Hematopoietic multipotent progenitor cell treated with erythropoietin and hydrocortisone succinate and interleukin-3 and kit ligand, for 4 days (in vitro differentiated cells): ENCODE data around the gene PTGIR.

ENCODE experiments used
- DNase-seq: peaks from one replicate; pipeline ENCODE4 v3.0.0-alpha.2; 2015

Gene PTGIR, protein sequence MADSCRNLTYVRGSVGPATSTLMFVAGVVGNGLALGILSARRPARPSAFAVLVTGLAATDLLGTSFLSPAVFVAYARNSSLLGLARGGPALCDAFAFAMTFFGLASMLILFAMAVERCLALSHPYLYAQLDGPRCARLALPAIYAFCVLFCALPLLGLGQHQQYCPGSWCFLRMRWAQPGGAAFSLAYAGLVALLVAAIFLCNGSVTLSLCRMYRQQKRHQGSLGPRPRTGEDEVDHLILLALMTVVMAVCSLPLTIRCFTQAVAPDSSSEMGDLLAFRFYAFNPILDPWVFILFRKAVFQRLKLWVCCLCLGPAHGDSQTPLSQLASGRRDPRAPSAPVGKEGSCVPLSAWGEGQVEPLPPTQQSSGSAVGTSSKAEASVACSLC

GRCh38 chr19:46624958-46625661 is at the start of gene PTGIR:
Gene PTGIR (minus strand): TSS chr19:46625089. CDS start chr19:46624225, 864 bp downstream.
- peak; percentile 73 for DNase-seq

- no peak for DNase-seq
Observed at GRCh38 chr19:46670813-46671212, 45.9 kb upstream of the PTGIR start.

DNA sequence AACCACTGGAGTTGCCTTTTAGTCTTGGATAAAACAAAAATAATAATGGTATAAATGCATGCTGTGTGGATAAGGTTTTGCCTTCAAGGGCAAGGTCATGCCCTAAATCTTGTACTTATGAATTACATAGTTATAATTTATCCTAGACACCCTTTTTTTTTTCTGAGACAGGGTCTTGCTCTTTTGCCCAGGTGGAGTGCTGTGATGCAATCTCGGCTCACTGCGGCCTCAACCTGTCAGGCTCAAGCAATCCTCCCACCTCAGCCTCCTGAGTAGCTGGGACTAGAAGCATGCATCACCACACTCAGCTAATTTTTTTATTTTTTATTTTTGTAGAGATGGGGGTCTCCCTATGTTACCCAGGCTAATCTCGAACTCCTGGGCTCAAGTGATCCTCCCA is 43.8 kb upstream of the PTGIR start:
- no peak for DNase-seq

DNA sequence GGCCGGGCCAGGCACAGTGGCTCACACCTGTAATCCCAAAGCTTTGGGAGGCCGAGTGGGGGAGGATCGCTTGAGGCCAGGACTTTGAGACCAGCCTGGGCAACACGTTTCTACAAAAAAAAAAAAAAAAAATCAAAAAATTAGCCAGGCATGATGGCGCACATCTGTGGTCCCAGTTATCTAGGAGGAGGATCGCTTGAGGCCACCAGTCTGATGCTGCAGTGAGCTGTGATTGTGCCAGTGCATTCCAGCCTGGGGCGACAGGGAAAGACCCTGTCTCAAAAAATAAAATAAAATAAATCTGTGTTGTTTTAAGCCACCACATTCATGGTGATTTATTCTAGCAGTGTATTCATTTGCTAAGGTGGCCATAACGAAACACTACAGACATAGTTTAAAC is 40.2 kb upstream of the PTGIR start:
- DNase-seq: no peak

GRCh38 chr19:46661735-46662592 is 37.1 kb upstream of the PTGIR start:
- peak; percentile 94 for DNase-seq

DNA sequence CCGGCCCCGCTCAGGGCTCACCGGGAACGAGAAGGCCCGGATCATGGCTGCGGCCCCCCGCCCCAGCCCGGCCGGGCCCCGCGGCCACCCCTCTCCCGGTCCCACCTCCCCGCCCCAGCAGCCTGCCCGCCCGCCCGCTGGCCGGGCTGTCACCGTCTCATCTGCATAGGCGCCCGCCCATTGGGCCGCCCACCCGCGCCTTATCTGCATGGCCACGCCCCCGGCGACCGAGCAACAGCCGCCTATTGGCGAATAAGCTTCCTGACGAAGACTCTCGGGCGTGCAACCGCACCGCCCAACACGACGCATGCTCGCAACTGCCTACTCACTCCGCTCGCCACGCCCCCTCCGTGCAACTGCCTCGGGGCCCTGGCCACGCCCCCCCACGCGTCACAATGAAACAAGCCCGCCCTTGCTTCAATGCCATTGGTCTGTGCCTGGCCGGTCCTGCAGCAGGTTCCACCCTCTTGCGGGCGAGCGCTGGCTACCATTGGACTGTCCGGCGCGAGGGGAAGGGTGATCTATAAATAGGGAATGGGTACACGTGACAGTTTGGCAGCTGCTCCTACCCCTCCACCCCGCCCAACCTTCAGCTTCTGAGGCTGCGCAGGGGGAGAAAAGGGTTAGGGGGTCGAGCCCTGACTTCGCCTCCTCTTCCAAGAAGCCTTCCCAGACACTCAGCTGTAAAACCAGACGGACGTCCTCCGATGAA is 36.3 kb upstream of the PTGIR start, which contains the start of gene DACT3:
TSS of gene DACT3 (minus strand) at position 163 of the 712 bp plus-strand sequence. CDS start at position 45, 118 bp downstream.
- peak; percentile 100 for DNase-seq

- DNase-seq: no peak
Observed at GRCh38 chr19:46660551-46661019, 35.7 kb upstream of the PTGIR start.

- no peak for DNase-seq
Observed at GRCh38 chr19:46660008-46660517, 35.2 kb upstream of the PTGIR start.

GRCh38 chr19:46659151-46660007 is 34.5 kb upstream of the PTGIR start:
- peak; percentile 51 for DNase-seq

GRCh38 chr19:46656541-46656940 is 31.7 kb upstream of the PTGIR start:
- no peak for DNase-seq

DNA sequence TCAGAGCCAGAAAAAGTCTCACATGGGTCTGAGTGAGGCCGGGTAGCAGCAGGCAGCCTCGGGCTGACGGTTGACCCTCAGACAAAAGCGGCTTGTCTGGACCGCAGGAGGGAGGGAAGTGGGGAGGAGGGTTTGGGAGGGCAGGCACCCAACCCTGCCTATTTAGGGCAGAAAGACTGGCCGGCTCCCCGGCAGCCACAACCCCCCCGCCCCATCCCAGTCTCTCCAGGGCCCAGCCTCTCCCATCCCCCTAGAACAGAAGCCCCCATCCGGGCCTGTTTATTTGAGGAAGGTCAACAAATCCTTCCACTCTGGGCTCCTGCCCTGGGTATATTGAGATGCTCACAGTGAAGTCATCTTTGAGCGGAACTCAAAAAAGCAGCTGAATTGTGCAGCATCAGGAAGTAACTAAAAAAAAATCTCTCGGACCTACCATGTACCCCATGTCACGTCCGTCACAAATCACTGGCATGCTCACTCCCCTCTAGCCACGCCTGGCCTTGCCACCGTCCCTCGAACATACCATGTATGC is 29.8 kb upstream of the PTGIR start:
- DNase-seq: no peak

DNA sequence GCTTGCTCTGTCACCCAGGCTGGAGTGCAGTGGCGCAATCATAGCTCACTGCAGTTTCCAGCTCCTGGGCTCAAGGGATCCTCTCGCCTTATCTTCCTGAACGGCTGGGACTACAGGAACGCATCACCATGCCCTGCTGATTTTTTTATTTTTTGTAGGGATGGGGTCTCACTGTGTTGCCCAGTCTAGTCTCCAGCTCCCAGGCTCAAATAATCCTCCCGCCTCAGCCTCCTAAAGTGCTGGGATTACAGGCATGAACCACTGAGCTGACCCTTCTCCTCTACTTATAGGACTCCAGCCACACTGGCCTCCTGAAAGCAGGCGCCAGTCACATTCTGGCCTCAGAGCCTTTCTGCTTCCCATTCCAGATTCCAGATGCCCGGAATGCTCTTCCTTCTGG is 25.6 kb upstream of the PTGIR start:
- DNase-seq: no peak

GRCh38 chr19:46648961-46649960 is 24.4 kb upstream of the PTGIR start:
- no peak for DNase-seq

DNA sequence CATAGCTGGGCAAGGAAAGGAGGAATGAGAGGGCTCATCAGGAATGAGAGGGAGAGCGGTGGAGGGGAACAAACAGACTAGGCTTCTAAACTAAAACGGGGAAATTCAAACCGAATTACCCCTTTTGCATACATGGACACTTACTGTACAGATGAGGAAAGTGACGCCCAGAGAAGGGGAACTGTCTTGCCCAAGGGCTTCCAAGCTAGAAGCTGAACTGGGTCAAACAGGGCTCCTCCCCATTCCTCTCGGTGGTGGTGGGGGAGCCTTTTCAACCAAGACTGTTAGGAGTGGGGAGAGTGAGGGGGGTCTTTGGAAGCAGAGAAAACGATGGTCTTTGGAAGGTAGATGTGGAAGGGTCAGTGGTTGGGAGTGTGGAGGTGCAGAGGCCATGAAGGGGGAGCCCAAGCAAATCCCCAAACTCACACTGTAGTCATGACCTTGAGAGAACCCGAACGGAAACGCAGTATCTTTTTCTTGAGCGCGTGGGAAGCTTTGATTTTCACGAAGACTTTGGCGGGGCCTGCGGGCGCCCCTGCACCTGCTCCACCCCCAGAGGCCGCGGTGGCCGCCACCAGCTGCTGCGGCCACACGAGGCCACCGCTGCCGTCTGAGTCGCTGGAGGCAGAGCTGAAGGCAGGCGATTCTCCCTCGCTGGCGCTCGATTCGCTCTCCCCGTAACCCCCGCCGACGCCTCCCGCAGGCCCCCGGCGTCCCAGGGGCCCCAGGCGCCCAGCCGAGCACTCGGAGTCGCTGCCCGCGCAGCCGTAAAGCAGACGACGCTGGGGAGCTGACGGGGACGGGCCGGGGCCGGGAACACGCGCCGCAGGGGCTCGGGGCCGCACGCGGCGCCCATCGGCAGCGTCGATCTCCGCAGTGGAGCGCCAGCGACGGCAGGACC is 23.4 kb upstream of the PTGIR start:
- DNase-seq: no peak

- no peak for DNase-seq
Observed at GRCh38 chr19:46646402-46646801, 21.5 kb upstream of the PTGIR start.

GRCh38 chr19:46644720-46645119 is 19.8 kb upstream of the PTGIR start:
- no peak for DNase-seq

DNA sequence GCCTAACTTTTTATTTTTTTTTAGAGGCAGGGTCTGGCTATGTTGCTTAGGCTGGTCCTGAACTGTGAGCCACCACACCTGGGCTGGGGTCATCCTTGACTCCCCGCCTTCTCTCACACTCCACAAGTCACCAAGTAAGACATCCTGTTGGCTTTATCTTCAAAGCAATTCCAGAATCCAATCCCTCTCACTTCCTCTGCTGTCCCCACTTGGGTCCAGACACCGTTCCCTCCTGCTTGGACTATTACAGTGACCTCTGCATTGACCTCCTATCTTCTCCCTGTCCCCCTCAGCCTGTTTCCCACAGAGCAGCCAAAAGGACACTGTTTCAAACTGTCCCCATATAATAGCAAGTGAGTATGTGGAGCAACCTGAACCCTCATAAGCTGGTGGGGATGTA is 15.8 kb upstream of the PTGIR start:
- DNase-seq: no peak
